Right lobe of liver (tissue), 6 donors: Measurements from ENCODE around the gene KLF13. TPM values are rescaled to one million over a fixed set of nuclear protein-coding genes. Genes with fewer than 3 reads are reported as not detected.

ENCODE experiments used
- ATAC-seq, 4 donors: fragments of 200-7000 bp; cut with Tn5 transposase; one replicate each; pipeline ENCODE4 v1.9.1; 2020; ENCODE audit warnings: mild to moderate bottlenecking in 4 of 4, moderate library complexity in 4 of 4
- DNase-seq, 3 donors: peaks; one replicate each; pipeline ENCODE4 v3.0.0-alpha.2; 2020
- H3K27ac ChIP-seq, 3 donors: fragments of 200-600 bp; one replicate each; pipeline ENCODE4 v1.8.0; 2022
- H3K27me3 ChIP-seq, 2 donors: fragments of 200-600 bp; one replicate each; pipeline ENCODE4 v1.8.0; 2022
- H3K36me3 ChIP-seq, 4 donors: fragments of 200-600 bp; sonication (generic) in 1 of 4; one replicate each; pipeline versions ENCODE4 v1.5.1 to v1.8.0; 2017 to 2022; ENCODE audit warnings: control low read depth in 1 of 4
- H3K4me1 ChIP-seq, 4 donors: fragments of 200-600 bp; sonication (generic) in 1 of 4; one replicate each; pipeline versions ENCODE4 v1.5.1 to v1.8.0; 2017 to 2022; ENCODE audit warnings: control low read depth in 1 of 4
- H3K4me3 ChIP-seq, 3 donors: fragments of 200-600 bp; one replicate each; pipeline ENCODE4 v1.8.0; 2022
- H3K9me3 ChIP-seq, 4 donors: fragments of 200-600 bp; sonication (generic) in 1 of 4; one replicate each; pipeline versions ENCODE4 v1.5.1 to v1.8.0; 2017 to 2022; ENCODE audit warnings: control low read depth in 1 of 4
- POLR2A ChIP-seq: fragments of 450-650 bp; IDR thresholded peaks from one replicate; pipeline ENCODE4 v1.6.1; 2017; ENCODE audit warnings: antibody characterized with exemption, mild to moderate bottlenecking
- WGBS: methylation state at CpG from one replicate; pipeline ENCODE4 v1.1.6; 2018; ENCODE audit warnings: low coverage, low lambda C conversion rate; ENCODE audit not compliant: insufficient coverage; ENCODE audit errors: missing lambda C conversion rate; 5-methylcytosine and 5-hydroxymethylcytosine counted together
- intact Hi-C, 2 donors: fragments of 100-400 bp; cut with DNase I; formaldehyde crosslinking; loops; one replicate each; pipeline versions ENCODE4 v1.11.2 to v1.14.1; 2022
- total RNA-seq, 6 experiments: library from RNA; depleted of rRNA in 2 of 6; stranded (reverse); fragments of >200 nt in 2 of 6; fragmentation: NEBNext Ultra II Directional in 3 of 6; extraction: Animal tissue kit (Norgen Biotek cat#: 25700) in 3 of 6; gene quantifications; one replicate each; pipeline versions ENCODE4 v1.1.0 to v1.2.4, GENCODE V29; 2016 to 2023
- TF ChIP-seq, protein P1 (sequence below), 4 donors: fragments of 200-600 bp in 3 of 4; fragments of 450-650 bp in 1 of 4; IDR thresholded peaks; one replicate each; pipeline versions ENCODE4 v1.5.1 to v1.8.0; 2016 to 2022; ENCODE audit warnings: antibody characterized with exemption in 4 of 4, mild to moderate bottlenecking in 2 of 4
- donor health status: DM: no; HTN: yes; CAD: no.
- donor health status: DM: no; HTN: no; CAD: no.
- donor health status: DM: no; HTN: no; CAD: no.
- donor health status: DM: no; HTN: yes; CAD: no.
- donor health status: DM: no; HTN: yes; CAD: no.

The KLF13 gene
- total RNA-seq, 6 experiments from 2014 or later, result 22.7 to 66.2 (median 28.5) TPM

DNA sequence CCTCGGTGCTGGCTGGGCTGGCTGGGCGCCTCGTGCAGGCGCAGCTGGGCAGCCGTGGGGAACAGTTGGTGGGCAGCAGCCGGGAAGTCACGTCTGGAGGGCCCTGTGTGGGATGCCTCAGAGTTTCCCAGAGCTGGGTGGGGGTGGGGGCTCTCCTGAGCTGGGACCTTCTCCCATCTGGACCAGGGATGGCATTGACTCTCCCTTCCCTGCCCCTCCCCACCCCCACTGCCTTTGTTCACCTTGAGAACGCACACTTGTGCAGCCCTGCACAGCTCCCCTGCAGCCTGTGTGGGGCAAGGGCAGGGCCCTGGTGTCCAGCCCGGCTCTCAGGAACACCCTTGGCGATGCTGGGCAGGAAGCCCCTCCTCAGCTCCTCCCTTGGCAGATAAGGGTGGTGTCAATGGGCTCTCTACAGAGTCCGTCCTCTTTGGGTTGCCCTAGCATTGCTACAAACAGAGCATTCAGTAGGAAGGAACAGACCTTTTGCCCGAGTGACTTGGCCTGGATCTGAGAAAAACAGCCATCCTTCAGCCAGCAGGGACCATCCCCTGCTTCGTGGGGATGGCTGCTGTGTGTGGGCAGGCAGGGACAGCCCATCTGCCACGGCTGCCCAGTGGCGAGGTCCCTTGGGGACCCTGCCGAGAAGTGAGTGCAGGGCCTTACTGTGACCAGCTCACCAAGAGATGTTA is 25.5 kb upstream of the KLF13 start:
- peaks cover 0 to 62% (median 31%) of the 10 kb centered on the region in 4 donors for H3K4me1 ChIP-seq
- intact Hi-C loops, result no loop called here

GRCh38 chr15:31301673-31301990 is 25.0 kb upstream of the KLF13 start:
- Histone ChIP-seq H3K36me3 (no peaks in the 10 kb centered on the region), H3K27ac (no peak overlapping the region), H3K4me1 (peaks cover 0 to 58% (median 30%) of the 10 kb centered on the region in 4 donors), H3K4me3 (no peak overlapping the region), H3K9me3 (no peaks in the 10 kb centered on the region), H3K27me3 (no peaks in the 10 kb centered on the region)
- TF ChIP-seq, protein P1, sequence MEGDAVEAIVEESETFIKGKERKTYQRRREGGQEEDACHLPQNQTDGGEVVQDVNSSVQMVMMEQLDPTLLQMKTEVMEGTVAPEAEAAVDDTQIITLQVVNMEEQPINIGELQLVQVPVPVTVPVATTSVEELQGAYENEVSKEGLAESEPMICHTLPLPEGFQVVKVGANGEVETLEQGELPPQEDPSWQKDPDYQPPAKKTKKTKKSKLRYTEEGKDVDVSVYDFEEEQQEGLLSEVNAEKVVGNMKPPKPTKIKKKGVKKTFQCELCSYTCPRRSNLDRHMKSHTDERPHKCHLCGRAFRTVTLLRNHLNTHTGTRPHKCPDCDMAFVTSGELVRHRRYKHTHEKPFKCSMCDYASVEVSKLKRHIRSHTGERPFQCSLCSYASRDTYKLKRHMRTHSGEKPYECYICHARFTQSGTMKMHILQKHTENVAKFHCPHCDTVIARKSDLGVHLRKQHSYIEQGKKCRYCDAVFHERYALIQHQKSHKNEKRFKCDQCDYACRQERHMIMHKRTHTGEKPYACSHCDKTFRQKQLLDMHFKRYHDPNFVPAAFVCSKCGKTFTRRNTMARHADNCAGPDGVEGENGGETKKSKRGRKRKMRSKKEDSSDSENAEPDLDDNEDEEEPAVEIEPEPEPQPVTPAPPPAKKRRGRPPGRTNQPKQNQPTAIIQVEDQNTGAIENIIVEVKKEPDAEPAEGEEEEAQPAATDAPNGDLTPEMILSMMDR (IDR thresholded peaks at IDR 0.05), result no peak
- TF ChIP-seq POLR2A, result no peak
- intact Hi-C loops, result no loop called here
- DNase-seq (no peak), ATAC-seq (no peak)
- 81% methylated on average over 4 of the region's 4 CpGs for WGBS

More for the DNA sequence above, 25.5 kb upstream of the KLF13 start:
- peak in 1 of 3 donors; percentile 43 for DNase-seq
- Histone ChIP-seq H3K9me3 (no peaks in the 10 kb centered on the region), H3K36me3 (no peaks in the 10 kb centered on the region), H3K27me3 (no peaks in the 10 kb centered on the region), H3K27ac (no peak overlapping the region), H3K4me3 (no peak overlapping the region)
- WGBS, result 87% methylated on average over 4 of the region's 16 CpGs
- TF ChIP-seq, protein P1 (IDR thresholded peaks at IDR 0.05), result no peak
- no peak for TF ChIP-seq POLR2A
- ATAC-seq, result no peak

- H3K27ac ChIP-seq, result no peak overlapping the region
- no peak for DNase-seq
- ATAC-seq, result no peak
- no peak overlapping the region for H3K4me3 ChIP-seq
- intact Hi-C loops, result no loop called here
- H3K27me3 ChIP-seq, result no peaks in the 10 kb centered on the region
- peaks cover 0 to 53% (median 26%) of the 10 kb centered on the region in 4 donors for H3K4me1 ChIP-seq
- no peaks in the 10 kb centered on the region for H3K36me3 ChIP-seq
- no peaks in the 10 kb centered on the region for H3K9me3 ChIP-seq
- WGBS, result 90% methylated on average over 4 of the region's 13 CpGs
- TF ChIP-seq POLR2A, result no peak
- TF ChIP-seq, protein P1 (IDR thresholded peaks at IDR 0.05), result no peak
These were observed 24.5 kb upstream of the KLF13 start for GRCh38 chr15:31302029-31302657.

GRCh38 chr15:31302778-31303725 is 23.6 kb upstream of the KLF13 start:
- 32% methylated on average over 8 of the region's 17 CpGs for WGBS
- no peak for TF ChIP-seq POLR2A
- TF ChIP-seq, protein P1 (IDR thresholded peaks at IDR 0.05), result peak in 1 of 4 donors; percentile 35
- H3K27me3 ChIP-seq, result no peaks in the 10 kb centered on the region

More at GRCh38 chr15:31302778-31303725, 23.6 kb upstream of the KLF13 start:
- DNase-seq (peak; percentile 73 to 84 (median 77)), ATAC-seq (peak; percentile 68 to 75 (median 74))
- Histone ChIP-seq H3K4me3 (no peak overlapping the region), H3K36me3 (no peaks in the 10 kb centered on the region), H3K27ac (peak overlapping the region in 2 of 3 donors; percentile 60 to 86), H3K9me3 (no peaks in the 10 kb centered on the region), H3K4me1 (peaks cover 0 to 44% (median 21%) of the 10 kb centered on the region in 4 donors)
- intact Hi-C loops, result no loop called here
